B cell (primary cell): ENCODE measurements around the gene MMP24.

Experiments used
- CTCF ChIP-seq: fragments of 200-600 bp; IDR thresholded peaks from one replicate; pipeline ENCODE4 v1.8.0; 2022; ENCODE audit warnings: antibody characterized with exemption, mild to moderate bottlenecking
- EZH2 ChIP-seq: IDR thresholded peaks from 2 replicates; pipeline ENCODE4 v1.6.1; 2012; ENCODE audit warnings: borderline replicate concordance, low read depth, mild to moderate bottlenecking, moderate library complexity, low read length; ENCODE audit not compliant: insufficient read depth, poor library complexity, severe bottlenecking

DNA sequence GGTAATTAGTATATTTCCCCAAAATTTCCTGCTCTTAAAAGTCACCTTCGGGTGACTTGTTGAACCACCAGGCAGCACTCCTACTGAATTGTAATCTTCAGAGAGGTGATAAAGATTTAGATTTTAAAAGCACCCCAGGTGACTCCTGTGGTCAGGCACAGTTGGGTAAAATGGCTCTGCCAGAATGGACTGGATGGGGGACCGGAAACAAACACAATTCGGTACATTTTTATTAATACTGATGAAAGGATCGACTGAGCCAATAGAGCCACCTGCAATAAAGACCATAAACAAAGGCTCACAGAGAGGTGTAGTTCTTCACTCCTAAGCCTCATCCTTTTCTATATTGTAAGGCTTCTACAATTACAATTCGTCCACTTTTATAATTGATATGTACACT, 85.3 kb downstream of the MMP24 start:
- no peak for TF ChIP-seq CTCF
- no peak for TF ChIP-seq EZH2
